ENCODE data around the gene WNK1.

GRCh38 chr12:951176-951575, 198.8 kb downstream of the WNK1 start:
- TF ChIP-seq CTCF (IDR thresholded peaks at IDR 0.05; ENCODE audit: poor library complexity, severe bottlenecking): no peak
- TF ChIP-seq EZH2 (IDR thresholded peaks at IDR 0.05; ENCODE audit: borderline replicate concordance, insufficient read depth, low read length, poor library complexity, severe bottlenecking): no peak
- TF ChIP-seq EP300 (conservative IDR thresholded peaks at IDR 0.05; ENCODE audit: poor library complexity, severe bottlenecking): no peak
